GM21723 (cell line): Measurements from ENCODE around the gene PDSS2.
A peak's percentile ranks its signal among the peaks of the same experiment; 100 is the strongest.
"Not testable (repeated sequence)": the region's sequence is repeated elsewhere in the genome, so short reads cannot be mapped to it uniquely, and the experiment has no call there.

Experiments used
- ATAC-seq: cut with Tn5 transposase; IDR thresholded peaks from one replicate; pipeline ENCODE4 v1.9.1; 2021; ENCODE audit warnings: mild to moderate bottlenecking, moderate library complexity; ENCODE audit not compliant: unreplicated experiment

PDSS2 gene

GRCh38 chr6:107475360-107475759 is 16.0 kb upstream of the PDSS2 start:
- not testable (repeated sequence) for ATAC-seq

DNA sequence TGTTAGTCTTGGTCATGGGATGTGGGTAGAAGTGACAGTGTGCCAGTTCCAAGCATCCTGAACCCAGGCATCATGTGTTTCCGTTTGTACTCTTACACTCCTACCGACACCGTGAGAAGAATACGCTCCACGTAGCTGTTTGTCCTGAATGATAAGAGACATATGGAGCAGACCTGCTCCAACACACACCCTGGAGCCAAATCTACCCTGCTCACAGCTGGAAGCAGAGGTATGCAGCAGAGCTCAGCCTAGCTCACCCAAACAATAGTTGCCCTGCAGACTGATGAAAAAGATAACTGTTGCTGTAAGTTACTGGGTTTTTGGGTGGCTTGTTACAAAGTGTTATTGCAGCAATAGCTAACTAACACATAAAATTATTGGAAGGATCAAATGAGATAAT is 14.3 kb upstream of the PDSS2 start:
- ATAC-seq, result no peak

DNA sequence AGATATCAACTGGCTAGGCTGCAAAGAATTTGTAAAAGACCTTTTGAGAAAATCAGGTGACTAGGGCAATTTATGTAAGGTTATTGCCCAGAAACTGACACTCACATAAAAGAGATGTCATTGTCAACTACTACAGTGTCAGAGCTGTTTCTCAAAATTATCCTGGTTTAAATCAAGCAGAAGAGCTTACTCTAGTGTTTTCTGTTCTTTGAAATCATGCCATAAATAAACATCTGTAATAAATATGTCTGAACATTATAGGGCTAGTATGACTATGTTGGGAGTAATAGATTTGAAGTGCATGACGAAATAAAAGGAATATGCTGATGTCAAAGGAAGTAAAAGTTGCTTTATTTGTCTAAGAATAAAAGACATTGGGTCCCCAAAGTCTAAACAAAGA is 11.0 kb upstream of the PDSS2 start:
- no peak for ATAC-seq

- ATAC-seq, result no peak
Measured at GRCh38 chr6:107466062-107466461, 6.7 kb upstream of the PDSS2 start.

DNA sequence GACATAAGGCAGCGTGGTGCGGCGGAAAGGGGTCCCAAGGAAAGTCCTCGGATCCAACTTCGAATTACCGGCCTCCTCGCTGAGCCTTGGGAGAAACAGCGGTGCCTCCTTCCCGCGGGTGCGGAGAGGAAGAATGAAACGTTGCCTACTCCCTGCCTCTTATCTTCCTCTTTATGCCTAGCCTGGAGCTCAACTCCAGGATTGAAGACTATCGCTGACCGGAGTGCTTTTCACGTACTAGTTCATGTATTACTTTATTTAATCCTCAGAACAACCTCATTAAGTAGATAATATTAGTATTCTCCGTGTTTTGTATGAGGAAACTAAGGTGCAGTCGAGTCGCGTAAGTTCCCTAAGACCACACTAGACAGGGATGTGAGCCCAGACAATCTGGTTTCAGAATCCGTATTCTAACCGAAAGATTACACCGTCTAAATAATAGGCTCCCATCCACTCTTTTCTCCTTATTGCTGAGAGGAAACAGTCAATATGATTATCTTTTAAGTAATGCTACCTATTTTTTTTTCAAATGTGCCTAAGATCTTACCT is 793 bp upstream of the PDSS2 start:
- ATAC-seq, result no peak

- ATAC-seq, result peak; percentile 34
Measured at GRCh38 chr6:107458672-107459282, 587 bp downstream of the PDSS2 start.

DNA sequence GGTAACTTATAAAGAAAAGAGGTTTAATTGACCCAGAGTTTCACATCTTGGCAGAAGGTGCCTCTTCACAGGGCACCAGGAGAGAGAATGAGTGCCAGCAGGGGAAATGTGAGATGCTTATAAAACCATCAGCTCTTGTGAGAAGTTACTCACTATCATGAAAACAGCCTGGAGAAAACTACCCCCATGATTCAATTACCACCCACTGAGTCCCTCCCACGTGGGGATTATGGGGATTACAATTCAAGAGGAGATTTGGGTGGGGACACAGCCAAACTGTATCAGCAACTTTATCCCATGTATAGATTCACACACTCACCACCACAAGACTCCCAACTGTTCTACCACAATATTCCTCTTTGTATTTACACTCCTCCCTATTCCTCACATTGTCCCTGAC is 10.6 kb downstream of the PDSS2 start:
- ATAC-seq, result no peak

DNA sequence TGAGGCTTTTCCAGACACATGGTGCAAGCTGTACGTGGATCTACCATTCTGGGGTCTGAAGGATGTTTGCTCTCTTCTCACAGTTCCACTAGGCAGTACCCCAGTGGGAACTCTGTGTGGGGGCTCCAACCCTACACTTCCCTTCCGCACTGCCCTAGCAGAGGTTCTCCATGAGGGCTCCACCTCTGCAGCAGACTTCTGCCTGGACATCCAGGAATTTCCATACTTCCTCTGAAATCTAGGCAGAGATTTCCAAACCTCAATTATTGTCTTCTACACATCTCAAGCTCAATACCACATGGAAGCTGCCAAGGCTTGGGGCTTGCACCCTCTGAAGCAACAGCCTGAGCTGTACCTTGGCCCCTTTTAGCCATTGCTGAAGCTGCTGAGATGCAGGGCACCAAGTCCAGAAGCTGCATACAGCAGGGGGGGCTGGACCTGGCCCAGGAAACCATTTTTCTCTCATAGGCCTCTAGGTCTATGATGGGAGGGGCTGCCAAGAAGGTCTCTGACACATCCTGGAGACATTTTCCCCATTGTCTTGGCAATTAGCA is 11.6 kb downstream of the PDSS2 start:
- no peak for ATAC-seq

DNA sequence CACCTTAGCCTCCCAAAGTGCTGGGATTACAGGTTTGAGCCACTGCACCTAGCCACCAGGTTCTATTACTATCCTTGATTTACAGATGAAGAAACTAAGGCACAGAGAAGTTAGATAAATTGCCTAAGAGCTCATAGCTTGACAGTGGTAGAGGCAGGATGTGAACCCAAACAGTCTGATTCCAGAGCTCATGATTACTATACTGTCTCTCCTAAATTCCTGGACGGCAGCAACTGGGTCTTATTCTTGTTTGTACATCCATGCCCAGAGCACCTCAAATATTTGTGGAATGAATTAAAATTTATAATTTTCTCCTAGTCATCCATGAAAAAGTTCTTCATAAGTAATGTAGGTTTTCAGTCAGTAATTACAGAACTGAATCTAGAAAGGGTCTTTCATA is 15.1 kb downstream of the PDSS2 start:
- no peak for ATAC-seq

- ATAC-seq, result no peak
Measured at GRCh38 chr6:107443608-107444267, 15.6 kb downstream of the PDSS2 start.

DNA sequence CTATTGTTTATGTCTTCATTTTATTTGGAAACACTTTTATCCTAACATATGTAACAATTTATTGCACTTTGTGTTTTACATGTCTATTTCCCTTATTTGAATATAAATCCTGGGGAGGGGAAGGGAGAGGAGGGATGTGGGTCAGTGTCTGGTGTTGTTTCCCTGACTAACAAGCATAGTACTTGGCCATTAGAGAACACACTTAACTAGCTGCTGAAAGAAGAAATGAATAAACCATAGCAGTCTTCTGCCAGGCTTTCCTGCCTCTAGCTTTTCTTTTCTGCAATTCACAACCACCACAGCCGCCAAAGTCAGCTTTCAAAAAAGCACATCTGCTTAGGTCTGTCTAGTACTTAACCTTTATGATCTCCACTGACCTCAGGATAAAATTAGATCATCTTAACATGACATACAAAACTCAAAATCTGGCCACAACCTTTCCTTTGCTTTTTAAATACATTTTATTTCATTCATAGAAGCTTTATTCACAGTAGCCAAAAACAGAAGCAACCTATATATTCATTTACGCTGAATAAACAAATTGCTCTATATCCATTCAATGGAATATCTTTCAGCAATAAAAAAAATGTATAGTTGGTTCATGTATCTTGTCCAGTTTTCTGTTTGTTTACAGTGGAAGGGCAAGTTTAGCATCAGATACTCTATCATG is 16.3 kb downstream of the PDSS2 start:
- no peak for ATAC-seq

DNA sequence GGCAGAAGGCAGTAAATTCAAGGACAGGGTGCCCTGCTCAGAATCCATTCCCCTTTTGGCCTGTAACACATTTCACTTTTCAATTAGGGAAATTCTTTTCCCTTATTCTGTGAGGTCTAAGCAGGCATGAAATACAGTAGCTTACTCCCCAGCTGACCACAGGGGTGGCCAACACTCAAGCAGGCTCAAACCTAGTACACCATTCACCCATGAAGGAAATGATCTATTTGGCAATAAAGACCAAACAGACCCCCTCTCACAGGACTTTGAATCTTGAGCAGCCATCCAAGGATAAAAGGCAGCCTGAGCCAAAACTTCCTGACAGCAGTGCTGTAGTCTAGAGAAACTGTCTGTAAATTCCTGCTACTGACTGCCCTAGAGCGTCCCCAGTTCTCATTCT is 17.7 kb downstream of the PDSS2 start:
- no peak for ATAC-seq

GRCh38 chr6:107440936-107441335 is 18.4 kb downstream of the PDSS2 start:
- ATAC-seq, result no peak

- ATAC-seq, result no peak
Measured at GRCh38 chr6:107439406-107439805, 20.0 kb downstream of the PDSS2 start.

GRCh38 chr6:107437691-107438090 is 21.7 kb downstream of the PDSS2 start:
- no peak for ATAC-seq

GRCh38 chr6:107436881-107437280 is 22.5 kb downstream of the PDSS2 start:
- ATAC-seq, result no peak

GRCh38 chr6:107435798-107436197 is 23.6 kb downstream of the PDSS2 start:
- no peak for ATAC-seq

DNA sequence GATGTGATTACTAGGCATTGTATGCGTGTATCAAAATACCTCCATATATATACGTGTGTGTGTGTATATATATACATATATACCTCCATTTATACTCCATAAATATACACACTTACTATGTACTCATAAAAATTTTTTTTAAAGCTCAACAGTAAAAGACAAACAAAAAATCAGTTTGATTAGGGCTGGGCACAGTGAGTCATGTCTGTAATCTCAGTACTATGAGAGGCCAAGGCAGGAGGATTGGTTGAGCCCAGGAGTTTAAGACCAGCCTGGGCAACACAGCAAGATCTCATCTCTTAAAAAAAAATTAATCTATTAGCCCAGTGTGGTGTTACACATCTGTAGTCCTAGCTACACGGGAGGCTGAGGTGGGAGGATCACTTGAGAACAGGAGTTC is 24.6 kb downstream of the PDSS2 start:
- ATAC-seq, result no peak

- not testable (repeated sequence) for ATAC-seq
Measured at GRCh38 chr6:107425951-107426350, 33.4 kb downstream of the PDSS2 start.

DNA sequence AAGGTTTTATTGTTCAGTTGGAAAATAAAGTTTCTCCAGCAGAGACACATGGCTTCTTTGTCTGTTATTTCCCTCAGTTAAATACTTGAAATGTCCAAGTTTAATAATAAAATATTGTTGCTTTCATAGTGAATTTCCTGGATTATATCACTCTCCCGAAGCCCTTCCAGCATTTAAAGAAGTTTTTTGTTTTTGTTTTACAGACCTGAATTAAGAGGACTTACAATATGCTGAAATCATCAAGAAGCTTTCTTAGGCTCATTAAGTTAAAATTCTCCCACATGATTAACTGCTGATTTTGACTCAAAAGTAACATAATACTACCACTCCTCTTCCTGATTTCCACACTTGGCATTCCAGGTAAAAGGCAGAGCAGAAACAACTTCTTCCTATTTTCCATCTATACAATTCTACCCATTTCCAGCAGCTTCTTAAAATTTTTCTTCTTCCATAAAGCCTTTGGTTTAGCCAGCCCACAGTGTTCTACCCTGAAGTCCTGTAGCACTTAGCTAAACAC is 35.8 kb downstream of the PDSS2 start:
- ATAC-seq, result no peak

- no peak for ATAC-seq
Measured at GRCh38 chr6:107421696-107422256, 37.6 kb downstream of the PDSS2 start.
